ENCODE data around the gene ZCCHC7. TPM values are rescaled to one million over a fixed set of nuclear protein-coding genes. Genes with fewer than 3 reads are reported as not detected.

Gene ZCCHC7
- polyA plus RNA-seq, 2 of the 4 experiments (the other 2 are of a cell fraction): 15.7 to 30.0 TPM

DNA sequence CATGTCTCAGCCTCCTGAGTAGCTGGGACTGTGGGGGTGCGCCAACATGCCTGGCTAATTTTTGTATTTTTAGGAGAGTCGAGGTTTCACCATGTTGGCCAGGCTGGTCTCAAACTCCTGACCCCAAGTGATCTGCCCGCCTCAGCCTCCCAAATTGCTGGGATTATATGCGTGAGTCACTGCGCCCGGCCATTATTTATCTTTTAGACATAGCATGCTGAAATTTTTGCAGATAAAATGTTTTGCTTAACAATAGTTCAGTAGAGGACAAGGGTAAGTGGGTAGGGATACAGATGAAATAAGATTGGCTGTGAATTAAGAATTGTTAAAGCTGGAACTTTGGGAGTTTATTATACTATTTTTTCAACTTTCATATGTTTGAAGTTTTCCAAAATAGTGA is 151.3 kb downstream of the ZCCHC7 start (continued):
- TF ChIP-seq, protein P1, sequence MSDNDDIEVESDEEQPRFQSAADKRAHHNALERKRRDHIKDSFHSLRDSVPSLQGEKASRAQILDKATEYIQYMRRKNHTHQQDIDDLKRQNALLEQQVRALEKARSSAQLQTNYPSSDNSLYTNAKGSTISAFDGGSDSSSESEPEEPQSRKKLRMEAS (IDR thresholded peaks at IDR 0.05): no peak

DNA sequence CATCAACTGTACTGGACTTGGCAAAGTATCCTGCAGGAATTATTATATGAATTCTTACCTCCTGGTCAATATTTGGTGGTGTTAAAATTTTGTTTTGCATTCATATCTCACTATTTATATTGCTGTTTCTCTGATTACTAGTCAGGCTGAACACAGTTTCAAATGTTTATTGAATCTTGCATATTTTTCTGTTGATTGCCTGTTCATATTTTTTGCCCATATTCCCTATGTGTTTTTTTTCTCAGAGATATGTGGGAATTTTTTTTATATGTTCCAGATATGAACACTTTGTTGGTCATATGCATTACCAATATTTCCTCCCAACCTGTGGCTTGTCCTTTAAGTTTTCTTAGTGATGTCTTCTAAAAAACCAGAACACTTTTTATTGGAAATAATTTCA is 153.2 kb downstream of the ZCCHC7 start:
- no peak for FAIRE-seq
- TF ChIP-seq EP300 (IDR thresholded peaks at IDR 0.05) (no peak), FOXS1 (CRISPR knock-in tag; IDR thresholded peaks at IDR 0.05) (no peak), SREBF2 (IDR thresholded peaks at IDR 0.05) (no peak), CBX8 (IDR thresholded peaks at IDR 0.05) (no peak), MAZ (IDR thresholded peaks at IDR 0.05; ENCODE audit: borderline replicate concordance, low read depth, low read length) (no peak), MAFK (IDR thresholded peaks at IDR 0.05; ENCODE audit: partially characterized antibody) (no peak), SMC3 (IDR thresholded peaks at IDR 0.05) (no peak), CHD4 (IDR thresholded peaks at IDR 0.05; ENCODE audit: borderline replicate concordance) (no peak), RNF2 (IDR thresholded peaks at IDR 0.05; ENCODE audit: borderline replicate concordance, low read depth) (no peak), POLR2A (IDR thresholded peaks at IDR 0.05; ENCODE audit: low read length) (no peak), HEYL (CRISPR knock-in tag; IDR thresholded peaks at IDR 0.05) (no peak)
- TF ChIP-seq, protein P1 (IDR thresholded peaks at IDR 0.05): no peak
- TF ChIP-seq, protein P2, sequence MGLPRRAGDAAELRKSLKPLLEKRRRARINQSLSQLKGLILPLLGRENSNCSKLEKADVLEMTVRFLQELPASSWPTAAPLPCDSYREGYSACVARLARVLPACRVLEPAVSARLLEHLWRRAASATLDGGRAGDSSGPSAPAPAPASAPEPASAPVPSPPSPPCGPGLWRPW (IDR thresholded peaks at IDR 0.05): no peak
- no peak overlapping the region for H3K4me2 ChIP-seq
- CTCF ChIA-PET: interaction anchor here (1.0 kb wide), 1 partner anchor 12 kb away, joined by 3 read pairs; no protein-coding TSS in a partner anchor
- no peak for ATAC-seq
- POLR2A ChIA-PET: no interaction called here
- DNase-seq (ENCODE audit: low read depth in 1 of 2, low spot score in 1 of 2): no peak
- H3K4me3 ChIP-seq: no peak overlapping the region
- no peaks in the 10 kb centered on the region; the same call in 2 of the 3 replicates for H3K9me3 ChIP-seq
- H3K27ac ChIP-seq: no peak overlapping the region
- no peaks in the 10 kb centered on the region for H3K4me1 ChIP-seq

DNA sequence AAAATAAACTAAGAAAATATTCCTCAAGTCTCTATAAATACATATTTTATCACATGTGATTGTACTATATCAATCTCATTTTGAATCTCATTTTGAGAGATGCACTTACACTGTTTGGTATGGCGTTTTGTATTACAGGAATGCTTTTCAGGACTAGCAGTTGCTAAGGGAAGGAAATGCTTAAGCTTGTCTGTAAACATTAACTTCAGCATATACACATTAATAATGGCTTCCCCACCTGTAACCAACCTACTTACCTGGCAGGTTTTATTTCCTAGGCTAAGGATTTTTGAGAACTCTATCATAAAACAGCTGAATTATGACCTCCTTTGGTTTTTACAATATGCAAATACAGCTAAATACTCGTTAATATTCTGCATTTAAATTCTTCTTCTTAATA is 161.2 kb downstream of the ZCCHC7 start:
- Histone ChIP-seq H3K4me3 (no peak overlapping the region), H3K4me2 (no peak overlapping the region), H3K4me1 (peaks cover 50% of the 10 kb centered on the region), H3K27ac (no peak overlapping the region), H3K9me3 (no peaks in the 10 kb centered on the region)
- ChIA-PET CTCF (interaction anchor here (0.7 to 1.4 kb wide), 2 partner anchors 15 to 19 kb away, joined by 3 to 4 read pairs; no protein-coding TSS in a partner anchor), POLR2A (no interaction called here)
- TF ChIP-seq, protein P3, sequence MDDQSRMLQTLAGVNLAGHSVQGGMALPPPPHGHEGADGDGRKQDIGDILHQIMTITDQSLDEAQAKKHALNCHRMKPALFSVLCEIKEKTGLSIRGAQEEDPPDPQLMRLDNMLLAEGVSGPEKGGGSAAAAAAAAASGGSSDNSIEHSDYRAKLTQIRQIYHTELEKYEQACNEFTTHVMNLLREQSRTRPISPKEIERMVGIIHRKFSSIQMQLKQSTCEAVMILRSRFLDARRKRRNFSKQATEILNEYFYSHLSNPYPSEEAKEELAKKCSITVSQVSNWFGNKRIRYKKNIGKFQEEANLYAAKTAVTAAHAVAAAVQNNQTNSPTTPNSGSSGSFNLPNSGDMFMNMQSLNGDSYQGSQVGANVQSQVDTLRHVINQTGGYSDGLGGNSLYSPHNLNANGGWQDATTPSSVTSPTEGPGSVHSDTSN (IDR thresholded peaks at IDR 0.05): no peak
- TF ChIP-seq HOXA7 (CRISPR knock-in tag; IDR thresholded peaks at IDR 0.05) (no peak), NFE2L2 (conservative IDR thresholded peaks at IDR 0.05; ENCODE audit: low read length) (no peak), RARB (CRISPR knock-in tag; IDR thresholded peaks at IDR 0.05) (no peak), ZNF302 (CRISPR knock-in tag; IDR thresholded peaks at IDR 0.05) (no peak), RFX5 (IDR thresholded peaks at IDR 0.05) (no peak), MAZ (IDR thresholded peaks at IDR 0.05; ENCODE audit: borderline replicate concordance, low read depth, low read length) (no peak), ESRRA (IDR thresholded peaks at IDR 0.05; ENCODE audit: borderline replicate concordance, low read length) (no peak), NR3C1 (IDR thresholded peaks at IDR 0.05) (no peak), FOXS1 (CRISPR knock-in tag; IDR thresholded peaks at IDR 0.05) (no peak), TFCP2L1 (CRISPR knock-in tag; IDR thresholded peaks at IDR 0.05) (no peak)
- TF ChIP-seq, protein P4, sequence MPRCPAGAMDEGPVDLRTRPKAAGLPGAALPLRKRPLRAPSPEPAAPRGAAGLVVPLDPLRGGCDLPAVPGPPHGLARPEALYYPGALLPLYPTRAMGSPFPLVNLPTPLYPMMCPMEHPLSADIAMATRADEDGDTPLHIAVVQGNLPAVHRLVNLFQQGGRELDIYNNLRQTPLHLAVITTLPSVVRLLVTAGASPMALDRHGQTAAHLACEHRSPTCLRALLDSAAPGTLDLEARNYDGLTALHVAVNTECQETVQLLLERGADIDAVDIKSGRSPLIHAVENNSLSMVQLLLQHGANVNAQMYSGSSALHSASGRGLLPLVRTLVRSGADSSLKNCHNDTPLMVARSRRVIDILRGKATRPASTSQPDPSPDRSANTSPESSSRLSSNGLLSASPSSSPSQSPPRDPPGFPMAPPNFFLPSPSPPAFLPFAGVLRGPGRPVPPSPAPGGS (IDR thresholded peaks at IDR 0.05): no peak
- FAIRE-seq: no peak
- ATAC-seq: no peak; a peak in 1 of 6 replicates
- 56% methylated on average over 2 of the region's 2 CpGs for WGBS (ENCODE audit: missing lambda C conversion rate)
- no peak for DNase-seq (ENCODE audit: low read depth in 1 of 2, low spot score in 1 of 2)
